ENCODE results near the gene SPATA31D4.
"Not testable (repeated sequence)": the region's sequence is repeated elsewhere in the genome, so short reads cannot be mapped to it uniquely, and the experiment has no call there.

DNA sequence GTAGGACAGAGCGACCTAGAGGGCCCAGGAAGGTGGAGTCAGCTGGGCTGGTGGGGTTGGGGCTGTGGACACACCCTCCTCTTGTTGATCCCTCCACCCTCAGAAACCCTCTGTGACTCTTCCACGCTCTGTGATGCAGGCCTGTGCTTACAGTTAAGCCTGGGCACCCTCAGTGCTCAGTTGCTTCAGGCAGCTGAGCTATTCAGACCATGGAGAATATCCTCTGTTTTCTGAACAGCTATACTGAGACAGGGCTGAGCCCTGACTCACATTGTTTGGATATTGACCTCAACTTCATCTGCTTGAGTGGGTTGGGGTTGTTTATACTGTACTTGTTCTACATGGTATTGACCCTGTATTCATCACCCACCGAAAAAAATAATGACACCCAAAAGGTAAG lies at the start of gene SPATA31D4:
- TF ChIP-seq, protein P1, sequence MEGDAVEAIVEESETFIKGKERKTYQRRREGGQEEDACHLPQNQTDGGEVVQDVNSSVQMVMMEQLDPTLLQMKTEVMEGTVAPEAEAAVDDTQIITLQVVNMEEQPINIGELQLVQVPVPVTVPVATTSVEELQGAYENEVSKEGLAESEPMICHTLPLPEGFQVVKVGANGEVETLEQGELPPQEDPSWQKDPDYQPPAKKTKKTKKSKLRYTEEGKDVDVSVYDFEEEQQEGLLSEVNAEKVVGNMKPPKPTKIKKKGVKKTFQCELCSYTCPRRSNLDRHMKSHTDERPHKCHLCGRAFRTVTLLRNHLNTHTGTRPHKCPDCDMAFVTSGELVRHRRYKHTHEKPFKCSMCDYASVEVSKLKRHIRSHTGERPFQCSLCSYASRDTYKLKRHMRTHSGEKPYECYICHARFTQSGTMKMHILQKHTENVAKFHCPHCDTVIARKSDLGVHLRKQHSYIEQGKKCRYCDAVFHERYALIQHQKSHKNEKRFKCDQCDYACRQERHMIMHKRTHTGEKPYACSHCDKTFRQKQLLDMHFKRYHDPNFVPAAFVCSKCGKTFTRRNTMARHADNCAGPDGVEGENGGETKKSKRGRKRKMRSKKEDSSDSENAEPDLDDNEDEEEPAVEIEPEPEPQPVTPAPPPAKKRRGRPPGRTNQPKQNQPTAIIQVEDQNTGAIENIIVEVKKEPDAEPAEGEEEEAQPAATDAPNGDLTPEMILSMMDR (IDR thresholded peaks at IDR 0.05; ENCODE audit: low read length): not testable (repeated sequence)
- not testable (repeated sequence) for TF ChIP-seq EZH2 (optimal IDR thresholded peaks at IDR 0.05; ENCODE audit: low read depth, low read length)
